Heart right ventricle (tissue), 16 donors: ENCODE results near the gene SHISA6. TPM values are rescaled to one million over a fixed set of nuclear protein-coding genes. Genes with fewer than 3 reads are reported as not detected.
A peak's percentile ranks its signal among the peaks of the same experiment; 100 is the strongest.

Experiments used
- ATAC-seq, 8 donors: fragments of 200-7000 bp; cut with Tn5 transposase; one replicate each; pipeline ENCODE4 v1.9.1; 2020; ENCODE audit warnings: mild to moderate bottlenecking in 8 of 8, moderate library complexity in 8 of 8, moderate number of reproducible peaks in 1 of 8
- DNase-seq, 2 donors: peaks; one replicate each; pipeline ENCODE4 v3.0.0-alpha.2; 2020
- H3K27ac ChIP-seq, 10 donors: fragments of 200-600 bp; sonication (generic) in 2 of 10; one replicate each; pipeline versions ENCODE4 v1.5.0 to v1.8.0; 2020 to 2022; ENCODE audit warnings: mild to moderate bottlenecking in 3 of 10
- H3K27me3 ChIP-seq, 7 donors: fragments of 200-600 bp; one replicate each; pipeline ENCODE4 v1.8.0; 2021 to 2022; ENCODE audit warnings: mild to moderate bottlenecking in 2 of 7
- H3K36me3 ChIP-seq, 9 donors: fragments of 200-600 bp; sonication (generic) in 1 of 9; one replicate each; pipeline versions ENCODE4 v1.5.0 to v1.8.0; 2020 to 2022; ENCODE audit warnings: mild to moderate bottlenecking in 2 of 9
- H3K4me1 ChIP-seq, 9 donors: fragments of 200-600 bp; sonication (generic) in 1 of 9; one replicate each; pipeline versions ENCODE4 v1.5.0 to v1.8.0; 2020 to 2022; ENCODE audit warnings: mild to moderate bottlenecking in 4 of 9
- H3K4me3 ChIP-seq, 10 donors: fragments of 200-600 bp; sonication (generic) in 2 of 10; one replicate each; pipeline versions ENCODE4 v1.5.0 to v1.8.0; 2020 to 2022; ENCODE audit warnings: mild to moderate bottlenecking in 7 of 10, moderate library complexity in 2 of 10
- H3K9me3 ChIP-seq, 11 donors: fragments of 200-600 bp in 10 of 11; sonication (generic) in 2 of 11; one replicate each; pipeline versions ENCODE4 v1.5.0 to v1.8.0; 2013 to 2022; ENCODE audit warnings: mild to moderate bottlenecking in 2 of 11, control low read depth in 1 of 11, moderate library complexity in 1 of 11
- CTCF ChIP-seq, 9 donors: fragments of 200-600 bp; sonication (generic) in 2 of 9; IDR thresholded peaks; one replicate each; pipeline versions ENCODE4 v1.5.0 to v1.8.0; 2021 to 2022; ENCODE audit warnings: antibody characterized with exemption in 9 of 9, mild to moderate bottlenecking in 5 of 9, moderate library complexity in 1 of 9
- WGBS, 2 donors: extraction: QIAGEN DNeasy Blood & Tissue Kit; methylation state at CpG; one replicate each; pipeline ENCODE4 v1.1.7; 2013; ENCODE audit warnings: inconsistent platforms in 1 of 2; 5-methylcytosine and 5-hydroxymethylcytosine counted together
- intact Hi-C, 10 donors: fragments of 100-400 bp; cut with DNase I; formaldehyde crosslinking; loops; one replicate each; pipeline versions ENCODE4 v1.11.1 to v1.14.2; 2022
- polyA plus RNA-seq, 2 donors: library from polyadenylated mRNA; stranded (reverse); fragments of 200-250 nt; gene quantifications; one replicate each; pipeline ENCODE4 v1.2.3, GENCODE V29; 2013
- total RNA-seq, 10 donors: library from RNA; stranded (reverse); fragmentation: NEBNext Ultra II Directional in 3 of 10; extraction: Animal tissue kit (Norgen Biotek cat#: 25700) in 3 of 10; gene quantifications; one replicate each; pipeline versions ENCODE4 v1.2.1 to v1.2.4, GENCODE V29; 2021 to 2023
- donor health status: Arrhythmogenic right ventricular cardiomyopathy.
- donor health status: ischemic (EF 13 %, LVEDD 7.1; RV severe dilation, severe dysfunction).
- donor health status: healthy with polysubstance abuse.
- donor health status: DM: no; HTN: yes; CAD: no.
- donor health status: DM: no; HTN: no; CAD: no.
- donor health status: ischemic (EF 25% LVEDD 6.9; RV normal size, moderate dysfunction).
- donor health status: ischemic (EF 25% LVEDD 5.7; RV mildly dilated, moderate dysfunction).
- donor health status: healthy.
- donor health status: DM: yes; HTN: yes; CAD: no.
- donor health status: Ischemic cardiomyopathy.
- donor health status: ischemic (EF 35%, LVEDD 5.7; RV mildly dilated, moderate dysfunction).
- donor health status: nonischemic (EF 11% LVEDD 7.7; RV severe dilation, severe dysfunction).
- donor health status: DM: yes; HTN: yes; CAD: no.
- donor health status: PGD.
- donor health status: ischemic (EF 29% LVEDD 5.4; RV normal size, mild dysfunction).
- donor health status: nonischemic (EF 23%, LVEDD 6.1; RV moderate dilation, normal function).

Gene SHISA6
- total and polyA plus RNA-seq, 12 donors: 0.06 to 0.66 (median 0.23) TPM

- no peak for TF ChIP-seq CTCF (IDR thresholded peaks at IDR 0.05)
- DNase-seq: no peak
- no peaks in the 10 kb centered on the region for H3K4me1 ChIP-seq
- WGBS, 2 donors: 84 to 87% methylated on average over 7 of the region's 7 CpGs
- H3K27me3 ChIP-seq: peaks cover 0 to 20% (median 0%) of the 10 kb centered on the region in 7 donors
- ATAC-seq: no peak
- intact Hi-C loops: loop anchor here in 1 of 10 donors (10.0 kb wide), 1 partner anchor 61 kb away; no protein-coding TSS in a partner anchor
- H3K27ac ChIP-seq: no peak overlapping the region
- no peaks in the 10 kb centered on the region for H3K36me3 ChIP-seq
- H3K9me3 ChIP-seq: peaks cover 0 to 3% (median 0%) of the 10 kb centered on the region in 11 donors
- no peak overlapping the region for H3K4me3 ChIP-seq
Observed at GRCh38 chr17:11454096-11454495, 213.1 kb downstream of the SHISA6 start.

GRCh38 chr17:11458279-11458678 lies 217.3 kb downstream of the SHISA6 start:
- ATAC-seq: no peak
- 83 to 86% methylated on average over 4 of the region's 4 CpGs for WGBS, 2 donors

GRCh38 chr17:11459861-11460331 lies 218.9 kb downstream of the SHISA6 start:
- no peak for DNase-seq
- Histone ChIP-seq H3K4me3 (no peak overlapping the region), H3K27ac (no peak overlapping the region), H3K27me3 (peaks cover 0 to 16% (median 7%) of the 10 kb centered on the region in 7 donors), H3K4me1 (no peaks in the 10 kb centered on the region), H3K36me3 (no peaks in the 10 kb centered on the region), H3K9me3 (no peaks in the 10 kb centered on the region)
- peak in 3 of 8 donors; percentile 25 to 48 (median 39) for ATAC-seq
- intact Hi-C loops: loop anchor here in 1 of 10 donors (10.0 kb wide), 1 partner anchor 55 kb away; no protein-coding TSS in a partner anchor
- 38 to 43% methylated on average over 8 of the region's 8 CpGs for WGBS, 2 donors
- TF ChIP-seq CTCF (IDR thresholded peaks at IDR 0.05): no peak

More at GRCh38 chr17:11458279-11458678, 217.3 kb downstream of the SHISA6 start:
- no peak overlapping the region for H3K27ac ChIP-seq
- H3K4me3 ChIP-seq: no peak overlapping the region
- no peaks in the 10 kb centered on the region for H3K4me1 ChIP-seq
- no peak for DNase-seq
- intact Hi-C loops: loop anchor here in 1 of 10 donors (10.0 kb wide), 1 partner anchor 57 kb away; no protein-coding TSS in a partner anchor
- H3K36me3 ChIP-seq: no peaks in the 10 kb centered on the region
- H3K9me3 ChIP-seq: peaks cover 0 to 3% (median 0%) of the 10 kb centered on the region in 11 donors
- no peak for TF ChIP-seq CTCF (IDR thresholded peaks at IDR 0.05)
- peaks cover 0 to 21% (median 7%) of the 10 kb centered on the region in 7 donors for H3K27me3 ChIP-seq

GRCh38 chr17:11461993-11462548 lies 221.1 kb downstream of the SHISA6 start:
- no peak for TF ChIP-seq CTCF (IDR thresholded peaks at IDR 0.05)
- Histone ChIP-seq H3K36me3 (no peaks in the 10 kb centered on the region), H3K27ac (no peak overlapping the region), H3K27me3 (peaks cover 0 to 9% (median under 1%) of the 10 kb centered on the region in 7 donors), H3K9me3 (no peaks in the 10 kb centered on the region), H3K4me3 (no peak overlapping the region), H3K4me1 (no peaks in the 10 kb centered on the region)
- 76 to 81% methylated on average over 1 of the region's 1 CpG for WGBS, 2 donors
- ATAC-seq (no peak), DNase-seq (no peak)
- intact Hi-C loops: no loop called here
